D721Med (cell line): Measurements from ENCODE around the gene ATP5F1D.
A peak's percentile ranks its signal among the peaks of the same experiment; 100 is the strongest.

Experiments used
- DNase-seq: peaks from one replicate; pipeline ENCODE4 v3.0.0; 2011; ENCODE audit warnings: low spot score; ENCODE audit not compliant: insufficient read length
- FAIRE-seq: peaks from 2 replicates; lab custom pipeline; 2011; peaks lifted over from hg19 to GRCh38; lab: Jason Lieb, UNC
- TF ChIP-seq, protein P1 (sequence below): IDR thresholded peaks from 2 replicates; pipeline ENCODE4 v1.5.1; 2012; ENCODE audit warnings: mild to moderate bottlenecking, control low read depth; ENCODE audit not compliant: insufficient read depth; ENCODE audit errors: missing control alignments

The ATP5F1D gene

DNA sequence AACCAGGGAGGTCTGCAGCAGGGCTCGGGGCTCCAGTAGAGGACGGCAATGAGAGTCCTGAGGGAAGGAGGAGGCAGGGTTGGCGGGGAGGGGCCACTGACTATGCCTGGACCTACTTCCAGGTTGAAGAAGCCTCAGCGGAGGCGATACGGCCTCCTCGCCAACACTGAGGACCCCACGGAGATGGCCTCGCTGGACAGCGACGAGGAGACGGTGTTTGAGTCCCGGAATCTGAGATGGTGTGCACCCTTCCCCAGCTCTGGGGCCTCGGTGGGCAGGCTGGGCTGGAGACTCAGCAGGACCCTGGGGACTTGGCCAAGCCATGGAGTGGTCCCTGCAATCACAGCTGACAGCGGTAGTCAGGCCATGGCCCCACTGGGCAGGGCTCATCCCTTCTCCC is 35.5 kb downstream of the ATP5F1D start:
- DNase-seq: no peak
- TF ChIP-seq, protein P1, sequence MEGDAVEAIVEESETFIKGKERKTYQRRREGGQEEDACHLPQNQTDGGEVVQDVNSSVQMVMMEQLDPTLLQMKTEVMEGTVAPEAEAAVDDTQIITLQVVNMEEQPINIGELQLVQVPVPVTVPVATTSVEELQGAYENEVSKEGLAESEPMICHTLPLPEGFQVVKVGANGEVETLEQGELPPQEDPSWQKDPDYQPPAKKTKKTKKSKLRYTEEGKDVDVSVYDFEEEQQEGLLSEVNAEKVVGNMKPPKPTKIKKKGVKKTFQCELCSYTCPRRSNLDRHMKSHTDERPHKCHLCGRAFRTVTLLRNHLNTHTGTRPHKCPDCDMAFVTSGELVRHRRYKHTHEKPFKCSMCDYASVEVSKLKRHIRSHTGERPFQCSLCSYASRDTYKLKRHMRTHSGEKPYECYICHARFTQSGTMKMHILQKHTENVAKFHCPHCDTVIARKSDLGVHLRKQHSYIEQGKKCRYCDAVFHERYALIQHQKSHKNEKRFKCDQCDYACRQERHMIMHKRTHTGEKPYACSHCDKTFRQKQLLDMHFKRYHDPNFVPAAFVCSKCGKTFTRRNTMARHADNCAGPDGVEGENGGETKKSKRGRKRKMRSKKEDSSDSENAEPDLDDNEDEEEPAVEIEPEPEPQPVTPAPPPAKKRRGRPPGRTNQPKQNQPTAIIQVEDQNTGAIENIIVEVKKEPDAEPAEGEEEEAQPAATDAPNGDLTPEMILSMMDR: no peak
- FAIRE-seq: no peak

DNA sequence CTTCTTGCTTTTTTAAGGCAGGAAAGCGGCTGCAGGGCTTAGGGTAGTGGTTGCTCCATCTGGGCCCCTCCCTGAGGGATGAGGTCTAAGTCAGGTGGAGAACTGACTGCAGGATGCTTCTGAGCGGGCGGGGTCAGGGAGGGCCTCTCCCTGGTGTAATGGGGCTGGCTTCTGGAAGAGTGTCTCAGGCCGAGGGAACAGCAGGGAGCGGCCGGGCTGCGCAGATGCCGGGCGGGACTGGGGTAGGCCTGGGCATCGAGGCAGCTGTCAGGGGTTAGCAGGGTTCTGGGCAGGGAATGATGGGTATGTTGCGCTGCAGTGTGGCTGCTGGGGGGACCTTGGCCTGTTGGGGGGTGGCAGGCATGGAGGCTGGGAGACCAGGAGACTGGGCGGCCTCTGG is 36.5 kb downstream of the ATP5F1D start:
- FAIRE-seq: no peak
- no peak for DNase-seq
- TF ChIP-seq, protein P1: no peak

DNA sequence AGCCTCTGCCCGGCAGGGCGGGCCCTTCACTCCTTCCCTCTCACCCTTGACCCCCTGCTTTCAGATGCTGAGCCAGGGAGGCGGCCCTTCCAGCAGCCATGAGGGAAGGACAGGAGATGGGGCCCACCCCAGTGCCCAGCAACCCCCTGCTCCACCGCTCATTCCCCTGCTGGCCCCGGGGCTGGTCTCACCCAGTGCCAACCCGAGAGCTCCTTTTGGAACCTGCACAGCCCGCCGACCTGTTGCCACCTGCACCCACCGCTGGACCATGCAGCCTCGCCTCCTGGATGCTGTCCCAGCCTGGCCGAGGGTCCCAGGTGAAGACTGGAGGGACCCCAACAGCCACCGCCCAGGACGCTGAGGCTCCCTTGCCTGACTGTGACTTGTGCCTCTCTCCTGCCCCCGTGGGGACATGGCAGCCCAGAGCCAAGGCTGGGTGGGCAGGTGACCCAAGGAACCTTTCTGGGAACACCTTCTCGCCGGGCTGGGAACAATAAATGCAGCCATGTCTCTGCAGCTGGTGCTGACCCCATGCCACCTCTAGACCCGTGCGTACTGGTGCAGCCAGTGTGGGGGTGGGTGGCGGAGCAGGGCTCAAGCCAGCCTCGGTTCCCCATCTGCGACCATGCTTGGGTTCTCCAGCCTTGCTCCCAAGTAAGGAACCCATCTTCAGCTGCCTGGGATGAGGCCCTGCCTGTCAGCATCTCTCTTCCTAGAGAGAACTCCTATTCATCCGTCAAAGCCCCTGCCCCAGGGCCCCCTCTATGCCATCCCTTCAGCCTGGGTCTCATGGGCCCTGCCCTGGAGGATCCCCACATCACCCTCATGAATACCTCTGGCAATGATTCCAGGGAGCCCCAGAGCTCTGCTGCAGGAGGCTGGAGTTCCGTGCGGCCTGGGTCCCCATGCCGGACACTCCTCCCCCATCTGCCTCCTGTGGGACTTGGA is 37.4 kb downstream of the ATP5F1D start:
- TF ChIP-seq, protein P1: no peak

DNA sequence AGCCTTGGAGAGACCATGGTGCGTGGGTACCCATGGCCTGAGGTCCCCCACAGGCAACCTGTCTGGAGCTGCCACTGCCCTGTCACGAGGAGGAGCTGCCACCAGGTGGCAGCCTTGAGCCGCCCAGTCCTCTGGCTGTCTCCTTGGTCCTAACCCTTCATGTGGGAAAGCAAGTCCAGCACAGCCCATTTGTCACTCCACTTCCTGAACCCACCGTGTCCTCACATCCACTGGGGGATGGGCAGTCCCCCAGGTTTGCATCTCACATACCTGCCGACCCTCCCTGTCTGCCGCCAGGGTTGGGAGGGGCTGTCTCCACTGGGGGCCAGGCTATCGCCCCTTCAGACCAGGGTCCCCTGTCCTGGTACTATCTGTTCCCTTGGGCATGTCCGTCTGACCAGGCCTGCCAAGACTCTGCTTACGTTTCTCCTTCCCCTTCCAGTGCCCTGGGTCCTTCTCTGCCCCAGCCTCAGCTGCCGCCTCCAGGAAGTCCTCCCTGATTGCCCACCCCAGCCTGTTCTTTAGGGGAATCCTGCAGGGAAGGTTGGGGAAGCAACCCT is 38.3 kb downstream of the ATP5F1D start:
- no peak for FAIRE-seq
- peak; percentile 95 for DNase-seq
- TF ChIP-seq, protein P1: peak; percentile 86

More for the DNA sequence above, 37.4 kb downstream of the ATP5F1D start:
- FAIRE-seq (no peak), DNase-seq (no peak)

DNA sequence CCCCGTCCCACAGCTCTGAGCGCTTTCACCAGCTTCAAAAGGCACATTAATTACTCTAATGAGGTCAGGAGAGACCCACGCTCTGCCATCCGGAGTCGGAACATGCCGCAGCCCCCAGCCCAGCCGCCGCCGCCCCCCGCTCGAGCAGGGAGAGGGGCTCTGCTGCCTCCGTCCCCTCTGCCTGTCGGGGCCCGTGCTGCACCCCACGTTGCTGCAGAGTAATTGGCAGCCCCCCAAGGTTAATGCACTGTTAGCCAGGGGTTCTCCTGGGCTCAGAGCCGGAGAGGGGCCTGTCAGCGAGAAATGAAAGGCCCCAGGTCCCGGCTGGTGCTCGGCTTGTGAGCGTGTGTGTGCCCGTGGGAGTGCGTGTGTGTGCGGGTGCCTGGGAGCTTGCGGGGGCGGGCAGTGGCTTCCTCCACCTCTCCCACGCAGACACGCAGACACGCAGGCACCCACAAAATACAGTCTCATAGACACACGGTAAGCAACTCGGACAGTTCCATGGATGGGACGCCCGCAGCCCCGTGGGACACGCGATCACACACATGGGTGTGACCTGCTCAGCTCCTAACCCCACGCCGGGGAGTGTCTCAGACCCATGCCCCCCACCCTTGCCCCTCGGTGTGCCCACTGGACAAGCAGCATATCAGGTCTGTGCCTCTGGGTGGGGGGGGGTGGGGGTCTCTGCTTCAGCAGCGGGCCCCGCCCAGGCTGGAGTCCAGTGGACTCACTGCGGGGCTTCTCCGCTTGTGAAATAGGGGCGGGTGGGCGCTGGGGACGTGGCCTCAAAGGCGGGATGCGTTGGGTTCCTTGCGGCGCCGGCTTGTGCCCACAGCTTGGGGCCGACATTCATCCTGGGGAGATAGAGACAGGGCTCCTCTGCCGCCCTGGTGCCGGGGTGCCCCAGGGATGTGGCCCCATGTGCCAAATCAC is 39.4 kb downstream of the ATP5F1D start:
- FAIRE-seq: no peak

DNA sequence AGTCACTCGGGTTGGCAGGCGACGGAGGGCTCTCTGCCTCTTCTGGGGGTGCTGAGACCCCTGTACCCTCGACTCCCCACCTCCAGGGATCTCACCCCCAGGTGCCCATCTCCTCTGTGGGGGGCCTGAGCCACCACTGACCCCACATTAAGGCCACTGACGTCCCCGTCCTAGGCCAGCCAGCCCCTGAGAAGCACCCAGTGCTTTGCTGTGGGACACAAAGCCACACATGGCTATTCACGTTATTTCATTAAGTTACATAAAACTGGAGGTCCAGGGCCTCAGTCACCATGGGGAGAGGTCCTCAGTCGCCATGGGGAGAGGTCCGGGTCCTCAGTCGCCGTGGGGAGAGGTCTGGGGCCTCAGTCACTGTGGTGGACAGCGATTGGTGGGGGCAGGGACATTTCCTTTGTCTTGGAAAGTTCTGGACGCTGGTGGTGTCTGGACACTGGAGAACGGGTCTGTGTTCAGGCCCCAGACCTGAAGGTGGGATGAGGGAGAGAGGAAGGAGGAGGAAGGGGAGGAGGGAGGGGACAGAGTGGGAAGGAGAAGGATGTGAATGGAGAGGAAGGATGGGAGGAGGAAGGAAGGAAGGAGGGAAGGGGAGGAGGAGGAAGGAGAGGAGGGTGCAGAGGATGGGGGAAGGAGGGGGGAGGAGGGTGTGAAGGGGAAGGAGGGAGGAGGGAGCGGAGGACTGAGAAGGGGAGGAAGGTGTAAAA is 40.2 kb downstream of the ATP5F1D start:
- FAIRE-seq (no peak), DNase-seq (no peak)
- TF ChIP-seq, protein P1: no peak

More for the DNA sequence above, 39.4 kb downstream of the ATP5F1D start:
- TF ChIP-seq, protein P1: no peak
- no peak for DNase-seq
